Thyroid gland (tissue), 4 donors: ENCODE measurements around the gene OSBPL5.
"Not testable (repeated sequence)": the region's sequence is repeated elsewhere in the genome, so short reads cannot be mapped to it uniquely, and the experiment has no call there.

Source experiments
- POLR2A ChIP-seq, 2 donors: fragments of 450-650 bp; IDR thresholded peaks; one replicate each; pipeline ENCODE4 v1.6.1; 2017; ENCODE audit warnings: antibody characterized with exemption in 2 of 2, mild to moderate bottlenecking in 2 of 2, moderate library complexity in 1 of 2
- TF ChIP-seq, protein P1 (sequence below), 6 experiments: fragments of 200-600 bp in 3 of 6; fragments of 450-650 bp in 3 of 6; sonication (generic) in 3 of 6; IDR thresholded peaks; one replicate each; pipeline ENCODE4 v1.5.1; 2016 to 2019; ENCODE audit warnings: antibody characterized with exemption in 6 of 6, mild to moderate bottlenecking in 2 of 6, inconsistent platforms in 1 of 6, moderate library complexity in 1 of 6

DNA sequence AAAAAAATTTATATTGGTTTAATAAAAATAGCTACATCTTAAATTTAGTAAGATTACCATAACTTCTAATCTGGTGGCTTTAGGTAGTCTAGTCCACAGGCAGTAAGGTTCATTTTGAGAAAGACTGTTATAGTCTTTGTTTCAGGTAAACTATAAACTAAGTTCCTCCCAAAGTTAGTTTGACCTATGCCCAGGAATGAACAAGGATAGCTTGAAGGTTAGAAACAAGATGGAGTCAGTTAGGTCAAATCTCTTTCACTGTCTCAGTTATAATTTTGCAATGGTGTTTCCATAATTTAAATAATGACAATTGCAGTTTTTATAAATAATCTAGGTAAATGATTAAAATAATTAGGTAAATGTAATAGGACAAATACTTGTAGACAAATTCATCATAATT is 51.4 kb downstream of the OSBPL5 start:
- TF ChIP-seq, protein P1, sequence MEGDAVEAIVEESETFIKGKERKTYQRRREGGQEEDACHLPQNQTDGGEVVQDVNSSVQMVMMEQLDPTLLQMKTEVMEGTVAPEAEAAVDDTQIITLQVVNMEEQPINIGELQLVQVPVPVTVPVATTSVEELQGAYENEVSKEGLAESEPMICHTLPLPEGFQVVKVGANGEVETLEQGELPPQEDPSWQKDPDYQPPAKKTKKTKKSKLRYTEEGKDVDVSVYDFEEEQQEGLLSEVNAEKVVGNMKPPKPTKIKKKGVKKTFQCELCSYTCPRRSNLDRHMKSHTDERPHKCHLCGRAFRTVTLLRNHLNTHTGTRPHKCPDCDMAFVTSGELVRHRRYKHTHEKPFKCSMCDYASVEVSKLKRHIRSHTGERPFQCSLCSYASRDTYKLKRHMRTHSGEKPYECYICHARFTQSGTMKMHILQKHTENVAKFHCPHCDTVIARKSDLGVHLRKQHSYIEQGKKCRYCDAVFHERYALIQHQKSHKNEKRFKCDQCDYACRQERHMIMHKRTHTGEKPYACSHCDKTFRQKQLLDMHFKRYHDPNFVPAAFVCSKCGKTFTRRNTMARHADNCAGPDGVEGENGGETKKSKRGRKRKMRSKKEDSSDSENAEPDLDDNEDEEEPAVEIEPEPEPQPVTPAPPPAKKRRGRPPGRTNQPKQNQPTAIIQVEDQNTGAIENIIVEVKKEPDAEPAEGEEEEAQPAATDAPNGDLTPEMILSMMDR (IDR thresholded peaks at IDR 0.05), result not testable (repeated sequence)
- TF ChIP-seq POLR2A (IDR thresholded peaks at IDR 0.05), result not testable (repeated sequence)
